NCI-H1105 treated with DMSO at 0.1 percent for 48 hours (cell line): ENCODE measurements around the gene CDRT4.

ENCODE experiments used
- DNase-seq: peaks from one replicate; lab custom pipeline; 2025; lab: John Stamatoyannopoulos, UW

CDRT4 gene

DNA sequence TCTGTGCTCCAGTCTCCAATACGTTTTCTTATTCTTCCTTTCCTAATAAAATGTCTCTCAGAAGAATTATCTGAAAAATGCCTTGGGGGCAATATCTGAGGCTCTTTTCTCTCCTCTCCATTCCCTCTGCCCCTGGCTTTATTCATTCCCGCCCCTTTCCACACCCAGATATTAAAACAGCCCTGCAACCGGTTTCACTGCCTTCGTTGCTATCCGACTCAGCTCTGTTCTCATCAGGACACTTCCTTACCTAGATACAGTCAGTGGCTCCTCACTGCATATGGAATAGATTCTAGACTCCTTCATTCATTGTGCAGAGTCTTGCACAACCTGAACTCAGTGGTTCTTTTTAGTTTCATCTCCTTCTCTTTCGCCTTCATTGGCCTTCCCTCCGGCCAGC, 74.0 kb downstream of the CDRT4 start:
- DNase-seq = no peak

DNA sequence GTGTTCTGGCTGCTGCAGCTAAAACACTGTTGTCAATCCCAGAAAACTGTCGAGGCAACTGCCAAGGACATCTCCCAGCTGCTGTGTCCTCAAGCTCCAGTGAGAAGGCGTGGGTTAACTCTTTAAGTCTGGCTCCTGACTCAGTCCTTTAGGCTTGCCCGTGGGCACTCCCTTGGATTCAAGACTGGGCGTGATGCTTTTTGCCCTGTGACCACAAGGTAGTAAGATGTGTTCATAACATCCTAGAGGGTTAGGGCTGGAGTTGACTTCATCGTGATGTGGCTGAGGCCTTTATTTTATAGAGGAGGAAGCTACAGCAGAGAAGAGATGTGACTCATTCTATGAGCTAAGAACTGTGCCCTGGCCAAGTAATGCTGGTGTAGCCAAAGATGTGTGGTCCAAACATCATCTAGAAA, 75.1 kb downstream of the CDRT4 start:
- no peak for DNase-seq

DNA sequence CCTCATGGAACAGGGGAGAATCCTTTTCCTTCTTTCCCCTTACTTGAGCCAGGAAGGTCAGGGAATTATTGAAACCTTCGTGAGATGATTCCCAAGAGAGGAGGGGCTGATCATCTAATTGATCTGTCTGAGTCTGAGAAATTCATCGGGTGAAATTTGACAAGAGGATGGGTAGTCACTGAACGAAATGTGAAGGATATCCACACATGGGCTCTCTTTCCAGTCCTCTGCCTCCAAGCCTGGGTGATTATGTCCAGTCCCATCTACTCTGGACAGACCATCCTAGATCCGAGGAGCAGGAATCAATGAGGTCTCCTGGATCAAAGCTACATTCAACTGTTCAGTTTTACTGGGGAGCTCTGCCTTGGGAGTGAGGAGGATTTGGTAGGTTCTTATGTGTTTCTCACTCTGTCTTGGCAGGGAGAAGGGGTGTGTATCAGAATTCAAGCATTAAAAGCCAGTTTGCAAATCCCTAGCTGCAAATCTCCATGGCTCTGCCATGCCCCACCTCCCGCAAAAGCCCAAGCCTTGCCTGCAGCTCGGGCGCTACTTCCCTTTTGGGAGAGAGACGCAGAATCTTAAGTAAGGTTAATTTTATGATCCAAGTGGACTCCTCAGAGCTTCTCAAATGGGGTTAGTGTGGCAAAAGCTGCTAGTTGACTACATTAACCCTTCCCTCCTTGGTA, 78.9 kb downstream of the CDRT4 start:
- DNase-seq = no peak

DNA sequence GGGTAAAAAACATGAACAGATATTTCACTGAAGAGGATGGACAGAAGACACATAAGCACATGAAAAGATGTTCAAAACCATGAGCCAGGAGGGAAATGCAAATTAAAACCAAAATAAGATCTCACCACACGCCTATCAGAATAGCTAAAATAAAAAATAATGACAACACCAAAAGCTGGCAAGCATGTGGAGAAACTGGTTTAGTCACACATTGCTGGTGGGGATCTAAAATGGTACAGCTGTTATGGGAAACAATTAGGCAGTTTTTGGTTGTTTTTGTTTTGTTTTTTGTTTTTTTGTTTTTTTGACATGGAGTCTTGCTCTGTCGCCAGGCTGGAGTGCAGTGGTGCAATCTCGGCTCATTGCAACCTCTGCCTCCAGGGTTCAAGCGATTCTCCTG, 81.3 kb downstream of the CDRT4 start:
- no peak for DNase-seq
